GM21381 (cell line): ENCODE data around the gene COL23A1.
"Not testable (repeated sequence)": the region's sequence is repeated elsewhere in the genome, so short reads cannot be mapped to it uniquely, and the experiment has no call there.

Experiments used
- ATAC-seq: cut with Tn5 transposase; IDR thresholded peaks from one replicate; pipeline ENCODE4 v1.9.1; 2021; ENCODE audit warnings: mild to moderate bottlenecking, moderate library complexity; ENCODE audit not compliant: unreplicated experiment

The COL23A1 gene

GRCh38 chr5:178511172-178511571 lies 79.0 kb downstream of the COL23A1 start:
- no peak for ATAC-seq

GRCh38 chr5:178509491-178510057 lies 80.6 kb downstream of the COL23A1 start:
- ATAC-seq = no peak

- ATAC-seq = no peak
Measured at GRCh38 chr5:178507151-178507932, 82.9 kb downstream of the COL23A1 start.

GRCh38 chr5:178505639-178506407 lies 84.4 kb downstream of the COL23A1 start:
- ATAC-seq = no peak

GRCh38 chr5:178504340-178504960 lies 85.7 kb downstream of the COL23A1 start:
- no peak for ATAC-seq

GRCh38 chr5:178502401-178503100 lies 87.6 kb downstream of the COL23A1 start:
- no peak for ATAC-seq

GRCh38 chr5:178499352-178499751 lies 90.8 kb downstream of the COL23A1 start:
- ATAC-seq = no peak

- ATAC-seq = no peak
Measured at GRCh38 chr5:178496642-178497041, 93.6 kb downstream of the COL23A1 start.

- no peak for ATAC-seq
Measured at GRCh38 chr5:178496214-178496613, 94.0 kb downstream of the COL23A1 start.

- no peak for ATAC-seq
Measured at GRCh38 chr5:178495706-178496105, 94.5 kb downstream of the COL23A1 start.

- ATAC-seq = no peak
Measured at GRCh38 chr5:178492278-178492677, 97.9 kb downstream of the COL23A1 start.

GRCh38 chr5:178490935-178491652 lies 99.1 kb downstream of the COL23A1 start:
- no peak for ATAC-seq

GRCh38 chr5:178489271-178489976 lies 100.8 kb downstream of the COL23A1 start:
- ATAC-seq = no peak

GRCh38 chr5:178488696-178489095 lies 101.5 kb downstream of the COL23A1 start:
- no peak for ATAC-seq

GRCh38 chr5:178487911-178488600 lies 102.1 kb downstream of the COL23A1 start:
- ATAC-seq = no peak

- not testable (repeated sequence) for ATAC-seq
Measured at GRCh38 chr5:178486878-178487512, 103.2 kb downstream of the COL23A1 start.

GRCh38 chr5:178486239-178486641 lies 104.0 kb downstream of the COL23A1 start:
- no peak for ATAC-seq

- ATAC-seq = no peak
Measured at GRCh38 chr5:178483620-178484019, 106.6 kb downstream of the COL23A1 start.
